SK-N-SH (cell line): ENCODE data around the gene WNT4. TPM values are rescaled to one million over a fixed set of nuclear protein-coding genes. Genes with fewer than 3 reads are reported as not detected.

Source experiments
- CTCF ChIA-PET: fragments of 300-600, 350-600 bp; formaldehyde crosslinking; extraction: SDS; loops from one replicate; lab custom pipeline; 2021; lab: Yijun Ruan, JAX
- POLR2A ChIA-PET: fragments of 350-600 bp; sonication (Branson Sonifier 250); formaldehyde crosslinking; extraction: SDS; loops from one replicate; lab custom pipeline; 2020; ENCODE audit warnings: antibody characterized with exemption, inconsistent platforms; lab: Yijun Ruan, JAX
- DNase-seq: peaks from one replicate; pipeline ENCODE4 v3.0.0; 2012
- H2AFZ ChIP-seq: fragments of 200-600 bp; sonication (generic); 2 replicates; pipeline ENCODE4 v1.8.1; 2016; ENCODE audit warnings: antibody characterized with exemption, mild to moderate bottlenecking, low read depth
- H3F3A ChIP-seq: fragments of 200-600 bp; sonication (generic); replicated peaks from 2 replicates; pipeline ENCODE3; 2016; ENCODE audit warnings: antibody characterized with exemption, mild to moderate bottlenecking; ENCODE audit not compliant: insufficient read depth
- H3K27ac ChIP-seq, 2 experiments: fragments of 200-500 bp in 1 of 2; fragments of 200-600 bp in 1 of 2; sonication (Bioruptor generic) in 1 of 2; sonication (generic), shearing (Covaris generic) in 1 of 2; 2 replicates each; pipeline versions ENCODE4 v1.5.1 to v1.6.1; 2014 to 2016; ENCODE audit warnings: low read depth in 2 of 2, inconsistent platforms in 1 of 2, low read length in 1 of 2, mild to moderate bottlenecking in 1 of 2, mixed read lengths in 1 of 2
- H3K27me3 ChIP-seq: fragments of 200-600 bp; sonication (generic), shearing (Covaris generic); 2 replicates; pipeline ENCODE4 v1.6.1; 2016; ENCODE audit warnings: mixed run types; ENCODE audit not compliant: insufficient read depth
- H3K36me3 ChIP-seq, 2 experiments: fragments of 200-500 bp in 1 of 2; fragments of 200-600 bp in 1 of 2; sonication (Bioruptor generic) in 1 of 2; sonication (generic) in 1 of 2; replicated peaks in 1 of 2; 2 replicates each; pipeline versions ENCODE3 to v1.5.1; 2014 to 2016; ENCODE audit warnings: low read length in 1 of 2, mild to moderate bottlenecking in 1 of 2; ENCODE audit not compliant: insufficient read depth in 2 of 2, control insufficient read depth in 1 of 2
- H3K4me1 ChIP-seq, 2 experiments: fragments of 200-500 bp in 1 of 2; fragments of 200-600 bp in 1 of 2; sonication (Bioruptor generic) in 1 of 2; sonication (generic), shearing (Covaris generic) in 1 of 2; 2 replicates each; pipeline versions ENCODE4 v1.5.1 to v1.6.1; 2014 to 2016; ENCODE audit warnings: low read depth in 1 of 2, low read length in 1 of 2, mixed run types in 1 of 2; ENCODE audit not compliant: insufficient read depth in 2 of 2, control insufficient read depth in 1 of 2
- H3K4me2 ChIP-seq: fragments of 200-600 bp; sonication (generic), shearing (Covaris generic); 2 replicates; pipeline ENCODE4 v1.6.1; 2017; ENCODE audit warnings: mixed run types
- H3K4me3 ChIP-seq, 2 experiments: fragments of 200-500 bp in 1 of 2; fragments of 200-600 bp in 1 of 2; sonication (Bioruptor generic) in 1 of 2; sonication (generic), shearing (Covaris generic) in 1 of 2; 2 replicates each; pipeline versions ENCODE4 v1.5.1 to v1.8.1; 2014 to 2016; ENCODE audit warnings: low read depth in 2 of 2, inconsistent platforms in 1 of 2, low read length in 1 of 2, mild to moderate bottlenecking in 1 of 2, mixed read lengths in 1 of 2, moderate library complexity in 1 of 2
- H3K79me2 ChIP-seq: fragments of 200-600 bp; sonication (generic); 2 replicates; pipeline ENCODE4 v1.8.1; 2017; ENCODE audit warnings: mild to moderate bottlenecking; ENCODE audit not compliant: insufficient read depth
- H3K9ac ChIP-seq: fragments of 200-600 bp; sonication (generic); 2 replicates; pipeline ENCODE4 v1.6.1; 2017; ENCODE audit warnings: mixed run types
- H3K9me2 ChIP-seq: fragments of 200-600 bp; sonication (generic); 2 replicates; pipeline ENCODE4 v1.6.1; 2017; ENCODE audit warnings: mixed run types
- H3K9me3 ChIP-seq: fragments of 200-600 bp; sonication (generic); 2 replicates; pipeline ENCODE4 v1.6.1; 2017; ENCODE audit warnings: mixed run types, mild to moderate bottlenecking, moderate library complexity
- H4K20me1 ChIP-seq: fragments of 200-600 bp; sonication (generic); 2 replicates; pipeline ENCODE4 v1.6.1; 2017; ENCODE audit warnings: mild to moderate bottlenecking, mixed run types; ENCODE audit not compliant: insufficient read depth
- ELF1 ChIP-seq: IDR thresholded peaks from 2 replicates; pipeline ENCODE4 v1.4.0; 2012
- FOSL2 ChIP-seq: IDR thresholded peaks from 2 replicates; pipeline ENCODE4 v1.4.0; 2012; ENCODE audit warnings: low read depth, mild to moderate bottlenecking, moderate library complexity, borderline replicate concordance
- FOXM1 ChIP-seq: IDR thresholded peaks from 2 replicates; pipeline ENCODE4 v1.4.0; 2012; ENCODE audit warnings: low read depth, mild to moderate bottlenecking
- JUND ChIP-seq: IDR thresholded peaks from 2 replicates; pipeline ENCODE4 v1.4.0; 2012
- NRF1 ChIP-seq: IDR thresholded peaks from 2 replicates; pipeline ENCODE4 v1.6.1; 2012; ENCODE audit warnings: low read depth, mild to moderate bottlenecking, low read length
- SIN3A ChIP-seq: IDR thresholded peaks from 2 replicates; pipeline ENCODE4 v1.6.1; 2012; ENCODE audit warnings: low read depth, mild to moderate bottlenecking, low read length, moderate library complexity, borderline replicate concordance
- SMC3 ChIP-seq: IDR thresholded peaks from 2 replicates; pipeline ENCODE4 v1.6.1; 2012; ENCODE audit warnings: low read depth, low read length, improper control_type of control experiment
- TEAD4 ChIP-seq: IDR thresholded peaks from 2 replicates; pipeline ENCODE4 v1.4.0; 2012; ENCODE audit warnings: mild to moderate bottlenecking, borderline replicate concordance; ENCODE audit not compliant: insufficient read depth
- WGBS: methylation state at CpG from one replicate; pipeline ENCODE4 v1.1.6; 2017; ENCODE audit warnings: low lambda C conversion rate; 5-methylcytosine and 5-hydroxymethylcytosine counted together
- polyA plus RNA-seq, 3 experiments: library from polyadenylated mRNA; depleted of rRNA; stranded (reverse); fragments of >200 nt; gene quantifications; 2 replicates each; pipeline ENCODE4 v1.2.3, GENCODE V29; 2012
- TF ChIP-seq, protein P1 (sequence below): IDR thresholded peaks from 2 replicates; pipeline ENCODE4 v1.4.0; 2012; ENCODE audit warnings: low read depth, borderline replicate concordance
- TF ChIP-seq, protein P2 (sequence below): IDR thresholded peaks from 2 replicates; pipeline ENCODE4 v1.6.1; 2012; ENCODE audit warnings: mild to moderate bottlenecking, low read depth, low read length, moderate library complexity
- TF ChIP-seq, protein P3 (sequence below): fragments of 150-350 bp; IDR thresholded peaks from 2 replicates; pipeline ENCODE4 v1.6.1; 2016; ENCODE audit warnings: mild to moderate bottlenecking, low read depth, low read length
- TF ChIP-seq, protein P4 (sequence below): IDR thresholded peaks from 2 replicates; pipeline ENCODE4 v1.4.0; 2012; ENCODE audit warnings: low read depth

WNT4 gene
- polyA plus RNA-seq, 1 of the 3 experiments (the other 2 are of a cell fraction): 0.03 TPM

DNA sequence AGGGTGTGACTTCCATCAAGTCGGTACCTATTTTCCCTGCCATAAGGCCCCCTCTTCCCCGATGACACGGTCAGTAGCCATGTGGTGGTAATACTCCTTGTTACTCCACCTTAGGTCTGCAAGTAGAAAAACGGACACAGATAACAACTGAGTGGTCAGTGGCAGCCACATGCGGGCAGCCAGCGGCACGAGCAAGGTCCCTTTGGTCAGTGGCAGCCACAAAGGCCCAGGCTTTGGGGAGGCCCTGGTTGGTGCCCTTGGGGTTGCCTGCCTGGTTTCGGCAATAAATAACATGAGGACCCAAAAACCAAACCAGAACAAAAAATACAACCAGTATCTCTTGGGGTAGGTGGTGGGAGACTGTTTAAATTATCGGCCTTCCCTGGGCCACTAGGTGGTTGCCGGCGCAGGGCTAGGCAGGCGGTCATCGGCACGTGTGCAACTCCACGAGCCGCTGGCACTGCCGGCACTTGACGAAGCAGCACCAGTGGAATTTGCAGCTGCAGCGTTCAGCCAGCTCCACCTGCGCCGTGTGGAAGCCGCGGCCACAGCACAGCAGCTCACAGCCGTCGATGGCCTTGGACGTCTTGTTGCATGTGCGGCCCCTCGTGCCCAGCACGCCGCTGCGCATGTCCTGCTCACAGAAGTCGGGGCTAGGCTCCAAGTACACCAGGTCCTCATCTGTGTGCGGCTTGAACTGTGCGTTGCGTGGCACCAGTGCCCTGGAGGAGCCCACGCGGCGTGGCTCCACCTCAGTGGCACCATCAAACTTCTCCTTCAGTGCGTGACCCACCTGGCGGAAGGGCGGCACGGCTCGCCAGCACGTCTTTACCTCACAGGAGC lies 23.1 kb downstream of the WNT4 start:
- POLR2A ChIA-PET: no interaction called here

DNA sequence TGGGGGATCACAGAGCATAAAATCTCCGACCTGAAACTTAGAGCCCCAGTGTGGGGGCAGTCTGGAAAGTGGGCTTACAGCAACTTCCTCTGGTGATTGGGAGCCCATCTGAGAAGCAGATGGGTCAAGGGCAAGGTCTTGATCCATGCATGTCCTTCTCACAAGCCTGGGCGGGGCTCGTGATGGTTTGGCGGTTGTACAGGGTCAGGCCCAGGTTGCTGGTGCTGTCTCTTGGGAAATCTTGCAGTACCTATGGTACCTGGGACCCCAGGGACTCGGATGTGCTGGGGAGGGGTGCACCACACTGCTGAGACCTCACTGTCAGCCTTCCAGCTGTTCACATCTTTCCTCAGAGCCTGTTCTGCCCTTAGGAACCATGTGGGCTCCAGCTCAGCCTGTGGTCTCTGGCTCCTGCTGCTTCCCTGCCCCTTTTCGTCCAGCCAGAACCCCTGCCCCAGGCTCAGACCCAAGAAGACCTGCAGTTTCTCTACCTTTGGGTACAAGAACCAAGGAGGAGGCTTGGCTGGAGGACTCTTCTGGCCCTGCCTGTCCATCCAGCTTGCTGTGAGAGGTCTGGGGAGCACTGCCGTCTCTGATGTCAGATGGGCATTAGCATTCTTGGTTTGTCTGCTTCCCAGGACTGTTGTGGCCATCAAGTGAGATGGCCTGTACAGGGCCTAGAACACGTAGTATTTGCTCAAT lies 24.5 kb downstream of the WNT4 start:
- Histone ChIP-seq H3K4me2 (no peak overlapping the region), H3F3A (no peaks in the 10 kb centered on the region), H3K9me2 (no peaks in the 10 kb centered on the region), H3K4me3 (no peak overlapping the region), H3K9me3 (no peaks in the 10 kb centered on the region), H3K27me3 (no peaks in the 10 kb centered on the region), H3K27ac (no peak overlapping the region), H3K9ac (no peak overlapping the region), H3K4me1 (peaks cover 0 to 58% of the 10 kb centered on the region in 2 experiments; a peak in 1 of 4 replicates), H2AFZ (no peak overlapping the region), H4K20me1 (peaks cover 92% of the 10 kb centered on the region), H3K79me2 (peaks cover 11% of the 10 kb centered on the region; the same call in 1 of the 2 replicates), H3K36me3 (peaks cover 13 to 17% of the 10 kb centered on the region in 2 experiments)
- POLR2A ChIA-PET: interaction anchor here (1.4 kb wide), 1 partner anchor 13 kb away, joined by 3 read pairs; no protein-coding TSS in a partner anchor
- TF ChIP-seq, protein P1, sequence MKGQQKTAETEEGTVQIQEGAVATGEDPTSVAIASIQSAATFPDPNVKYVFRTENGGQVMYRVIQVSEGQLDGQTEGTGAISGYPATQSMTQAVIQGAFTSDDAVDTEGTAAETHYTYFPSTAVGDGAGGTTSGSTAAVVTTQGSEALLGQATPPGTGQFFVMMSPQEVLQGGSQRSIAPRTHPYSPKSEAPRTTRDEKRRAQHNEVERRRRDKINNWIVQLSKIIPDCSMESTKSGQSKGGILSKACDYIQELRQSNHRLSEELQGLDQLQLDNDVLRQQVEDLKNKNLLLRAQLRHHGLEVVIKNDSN: no peak
- no peak for TF ChIP-seq TEAD4
- no peak for TF ChIP-seq JUND
- TF ChIP-seq SMC3: no peak
- TF ChIP-seq SIN3A: no peak
- TF ChIP-seq, protein P2, sequence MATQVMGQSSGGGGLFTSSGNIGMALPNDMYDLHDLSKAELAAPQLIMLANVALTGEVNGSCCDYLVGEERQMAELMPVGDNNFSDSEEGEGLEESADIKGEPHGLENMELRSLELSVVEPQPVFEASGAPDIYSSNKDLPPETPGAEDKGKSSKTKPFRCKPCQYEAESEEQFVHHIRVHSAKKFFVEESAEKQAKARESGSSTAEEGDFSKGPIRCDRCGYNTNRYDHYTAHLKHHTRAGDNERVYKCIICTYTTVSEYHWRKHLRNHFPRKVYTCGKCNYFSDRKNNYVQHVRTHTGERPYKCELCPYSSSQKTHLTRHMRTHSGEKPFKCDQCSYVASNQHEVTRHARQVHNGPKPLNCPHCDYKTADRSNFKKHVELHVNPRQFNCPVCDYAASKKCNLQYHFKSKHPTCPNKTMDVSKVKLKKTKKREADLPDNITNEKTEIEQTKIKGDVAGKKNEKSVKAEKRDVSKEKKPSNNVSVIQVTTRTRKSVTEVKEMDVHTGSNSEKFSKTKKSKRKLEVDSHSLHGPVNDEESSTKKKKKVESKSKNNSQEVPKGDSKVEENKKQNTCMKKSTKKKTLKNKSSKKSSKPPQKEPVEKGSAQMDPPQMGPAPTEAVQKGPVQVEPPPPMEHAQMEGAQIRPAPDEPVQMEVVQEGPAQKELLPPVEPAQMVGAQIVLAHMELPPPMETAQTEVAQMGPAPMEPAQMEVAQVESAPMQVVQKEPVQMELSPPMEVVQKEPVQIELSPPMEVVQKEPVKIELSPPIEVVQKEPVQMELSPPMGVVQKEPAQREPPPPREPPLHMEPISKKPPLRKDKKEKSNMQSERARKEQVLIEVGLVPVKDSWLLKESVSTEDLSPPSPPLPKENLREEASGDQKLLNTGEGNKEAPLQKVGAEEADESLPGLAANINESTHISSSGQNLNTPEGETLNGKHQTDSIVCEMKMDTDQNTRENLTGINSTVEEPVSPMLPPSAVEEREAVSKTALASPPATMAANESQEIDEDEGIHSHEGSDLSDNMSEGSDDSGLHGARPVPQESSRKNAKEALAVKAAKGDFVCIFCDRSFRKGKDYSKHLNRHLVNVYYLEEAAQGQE: no peak
- TF ChIP-seq, protein P3, sequence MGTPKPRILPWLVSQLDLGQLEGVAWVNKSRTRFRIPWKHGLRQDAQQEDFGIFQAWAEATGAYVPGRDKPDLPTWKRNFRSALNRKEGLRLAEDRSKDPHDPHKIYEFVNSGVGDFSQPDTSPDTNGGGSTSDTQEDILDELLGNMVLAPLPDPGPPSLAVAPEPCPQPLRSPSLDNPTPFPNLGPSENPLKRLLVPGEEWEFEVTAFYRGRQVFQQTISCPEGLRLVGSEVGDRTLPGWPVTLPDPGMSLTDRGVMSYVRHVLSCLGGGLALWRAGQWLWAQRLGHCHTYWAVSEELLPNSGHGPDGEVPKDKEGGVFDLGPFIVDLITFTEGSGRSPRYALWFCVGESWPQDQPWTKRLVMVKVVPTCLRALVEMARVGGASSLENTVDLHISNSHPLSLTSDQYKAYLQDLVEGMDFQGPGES: no peak
- CTCF ChIA-PET: interaction anchor here (2.1 kb wide), 1 partner anchor 13 kb away, joined by 9 read pairs; no protein-coding TSS in a partner anchor
- WGBS: 98% methylated on average over 4 of the region's 8 CpGs
- no peak for DNase-seq

More for the DNA sequence above, 23.1 kb downstream of the WNT4 start:
- Histone ChIP-seq H3K4me3 (no peak overlapping the region), H3K27me3 (no peaks in the 10 kb centered on the region), H3K27ac (no peak overlapping the region; a peak in 1 of 4 replicates), H3K9me2 (no peaks in the 10 kb centered on the region), H3F3A (no peaks in the 10 kb centered on the region), H3K4me2 (no peak overlapping the region), H3K36me3 (peaks cover 13 to 17% of the 10 kb centered on the region in 2 experiments), H3K9ac (no peak overlapping the region), H2AFZ (no peak overlapping the region), H4K20me1 (peaks cover 83% of the 10 kb centered on the region), H3K4me1 (peaks cover 0 to 47% of the 10 kb centered on the region in 2 experiments; a peak in 1 of 4 replicates), H3K9me3 (no peaks in the 10 kb centered on the region), H3K79me2 (peaks cover 9% of the 10 kb centered on the region; the same call in 1 of the 2 replicates)
- CTCF ChIA-PET: interaction anchor here (0.8 kb wide), 1 partner anchor 11 kb away, joined by 3 read pairs; no protein-coding TSS in a partner anchor
- DNase-seq: peak; percentile 10
- WGBS: 97% methylated on average over 23 of the region's 44 CpGs
- TF ChIP-seq FOSL2 (no peak), ELF1 (no peak), SMC3 (no peak), NRF1 (no peak), FOXM1 (no peak)
- TF ChIP-seq, protein P2: no peak
- TF ChIP-seq, protein P4, sequence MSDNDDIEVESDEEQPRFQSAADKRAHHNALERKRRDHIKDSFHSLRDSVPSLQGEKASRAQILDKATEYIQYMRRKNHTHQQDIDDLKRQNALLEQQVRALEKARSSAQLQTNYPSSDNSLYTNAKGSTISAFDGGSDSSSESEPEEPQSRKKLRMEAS: no peak
